NCI-H82 treated with DMSO at 0.1 percent for 48 hours (cell line): ENCODE results near the gene PDE4D.

Source experiments
- DNase-seq: peaks from one replicate; lab custom pipeline; 2025; ENCODE audit not compliant: unreplicated experiment; lab: John Stamatoyannopoulos, UW

PDE4D gene

DNA sequence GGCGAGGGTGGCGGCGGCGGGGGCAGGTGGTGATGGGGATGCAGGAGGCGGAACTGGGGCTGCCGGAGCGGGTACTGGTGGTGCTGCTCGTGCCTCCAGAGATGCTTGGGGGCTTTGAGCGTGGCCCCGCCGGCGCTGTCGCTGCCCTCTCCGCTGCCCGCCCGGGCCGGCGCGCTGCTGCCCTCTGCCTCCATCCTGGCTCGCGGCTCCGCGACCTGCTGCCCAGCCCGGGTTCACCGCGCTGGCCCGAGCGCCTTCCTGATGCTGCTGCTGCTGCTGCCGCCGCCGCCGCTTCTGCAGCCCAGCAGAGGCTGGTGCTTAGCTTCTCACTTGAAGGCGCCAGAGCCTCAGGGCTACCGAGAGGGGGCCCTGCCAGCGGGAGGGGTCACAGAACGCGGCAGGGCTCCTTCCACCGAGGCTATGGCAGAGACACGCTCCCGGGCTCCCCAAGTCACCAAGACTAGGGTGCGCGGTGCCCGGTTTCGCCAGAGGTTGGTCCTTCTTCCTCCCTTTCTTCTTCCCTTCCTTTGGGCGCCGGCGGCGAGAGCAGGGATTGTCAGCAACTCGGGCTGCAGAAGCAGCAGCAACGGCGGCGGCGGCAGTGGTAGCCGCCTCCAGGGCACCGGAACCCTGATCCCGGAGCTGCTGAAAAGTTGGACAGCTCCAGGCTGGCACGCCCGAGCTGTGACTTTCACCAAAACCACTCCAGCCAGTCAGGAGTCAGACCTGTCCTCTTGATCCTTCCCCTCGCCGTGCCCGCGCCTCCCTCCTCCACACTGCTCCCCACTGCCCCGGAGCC lies at the start of gene PDE4D:
Gene PDE4D, minus strand, starts transcription at position 298 of the 799 bp plus-strand sequence.
- DNase-seq: no peak

DNA sequence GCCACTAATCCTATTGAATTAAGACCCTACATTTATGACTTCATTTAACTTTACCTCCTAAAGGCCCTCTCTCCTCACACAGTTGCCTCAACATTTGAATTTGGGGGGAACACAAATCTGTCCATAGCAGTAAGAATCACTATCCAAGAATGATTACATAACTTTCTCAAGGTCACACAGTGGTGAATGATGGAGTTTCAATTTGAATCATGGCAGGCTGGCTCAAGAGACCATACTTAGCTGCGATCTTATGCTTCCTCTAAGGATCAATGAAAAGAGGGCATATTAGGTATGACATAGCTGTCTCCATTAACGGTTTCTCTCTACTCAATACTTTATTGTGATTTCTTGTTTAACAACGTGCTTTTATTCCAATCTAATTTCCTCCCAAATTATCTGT lies 44.1 kb upstream of the PDE4D start:
- DNase-seq: no peak

DNA sequence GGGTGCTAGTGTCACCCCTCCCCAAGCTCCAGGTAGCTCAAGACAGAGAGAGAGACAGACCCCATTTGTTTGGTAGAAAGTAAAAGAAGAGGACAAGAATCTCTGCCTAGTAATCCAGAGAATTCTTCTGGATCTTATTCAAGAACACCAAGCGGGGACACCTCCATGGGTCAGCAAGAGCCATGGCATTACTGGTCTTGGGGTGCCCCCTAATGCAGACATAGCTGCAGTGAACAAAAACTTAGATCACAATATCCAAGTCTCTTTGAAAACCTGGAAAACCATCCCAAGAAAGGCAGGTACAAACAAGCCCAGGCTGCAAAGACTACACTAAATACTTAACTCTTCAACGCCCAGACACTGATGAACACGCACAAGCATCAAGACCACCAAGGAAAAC lies 29.9 kb upstream of the PDE4D start:
- no peak for DNase-seq

DNA sequence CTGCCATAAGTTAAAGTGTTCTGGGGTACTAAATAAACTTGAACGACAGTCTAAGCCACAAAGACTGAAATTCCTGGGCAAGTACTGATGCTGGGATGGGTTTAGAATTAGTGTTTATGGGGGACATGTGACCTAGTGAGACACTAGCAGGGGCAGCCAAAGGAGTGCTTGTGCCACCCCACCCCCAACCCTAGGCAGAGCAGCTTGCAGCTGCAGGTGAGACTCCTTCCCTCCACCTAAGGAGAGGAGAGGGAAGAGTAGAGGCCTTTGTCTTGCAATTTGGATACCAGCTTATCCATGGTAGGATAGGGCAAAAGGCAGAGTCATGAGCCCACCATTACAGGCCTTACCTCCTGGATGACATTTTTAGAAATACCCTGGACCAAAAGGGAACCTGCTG lies 28.7 kb upstream of the PDE4D start:
- no peak for DNase-seq

GRCh38 chr5:59921816-59922215 lies 28.3 kb upstream of the PDE4D start:
- DNase-seq: no peak

- peak; percentile 81 for DNase-seq
These were observed 26.0 kb upstream of the PDE4D start for GRCh38 chr5:59919484-59919883.

DNA sequence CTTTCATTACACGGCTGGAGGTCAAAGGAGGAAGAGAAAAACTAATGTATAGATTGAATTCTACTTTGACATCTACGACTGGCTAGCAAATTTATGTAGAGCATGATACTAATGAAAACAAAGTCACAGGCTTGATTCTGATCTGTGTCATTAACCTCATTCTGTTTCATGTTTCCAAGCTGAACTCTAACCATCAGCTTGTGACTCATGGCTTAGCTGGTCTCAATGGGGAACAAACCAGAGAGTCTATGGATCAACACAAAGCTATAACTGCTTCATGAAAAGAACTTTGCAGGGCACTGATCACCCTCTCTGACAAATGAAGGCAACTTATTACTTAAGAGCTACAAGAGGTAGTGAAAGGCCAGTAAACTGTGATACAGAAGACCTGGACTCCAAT lies 23.6 kb upstream of the PDE4D start:
- no peak for DNase-seq

DNA sequence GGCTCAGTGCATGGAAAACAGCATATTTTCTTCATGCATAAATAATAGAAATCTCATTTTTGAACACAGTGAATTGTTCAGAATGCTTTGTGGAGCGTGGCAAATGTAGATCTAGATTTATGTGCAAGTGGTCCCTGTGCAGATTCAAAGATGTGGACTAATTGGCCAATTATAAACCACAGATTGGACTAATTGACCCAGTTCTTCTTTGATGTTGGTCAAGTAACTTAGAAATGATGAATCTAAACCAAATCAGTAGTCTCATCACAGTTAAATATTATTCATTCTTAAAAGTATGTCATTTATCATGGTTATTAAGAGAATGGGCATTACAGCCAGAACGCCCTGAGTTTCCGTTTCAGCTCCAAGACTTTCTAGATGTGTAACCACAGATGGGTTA lies 11.7 kb upstream of the PDE4D start:
- DNase-seq: no peak

- no peak for DNase-seq
These were observed 3.5 kb upstream of the PDE4D start for GRCh38 chr5:59897075-59897474.

DNA sequence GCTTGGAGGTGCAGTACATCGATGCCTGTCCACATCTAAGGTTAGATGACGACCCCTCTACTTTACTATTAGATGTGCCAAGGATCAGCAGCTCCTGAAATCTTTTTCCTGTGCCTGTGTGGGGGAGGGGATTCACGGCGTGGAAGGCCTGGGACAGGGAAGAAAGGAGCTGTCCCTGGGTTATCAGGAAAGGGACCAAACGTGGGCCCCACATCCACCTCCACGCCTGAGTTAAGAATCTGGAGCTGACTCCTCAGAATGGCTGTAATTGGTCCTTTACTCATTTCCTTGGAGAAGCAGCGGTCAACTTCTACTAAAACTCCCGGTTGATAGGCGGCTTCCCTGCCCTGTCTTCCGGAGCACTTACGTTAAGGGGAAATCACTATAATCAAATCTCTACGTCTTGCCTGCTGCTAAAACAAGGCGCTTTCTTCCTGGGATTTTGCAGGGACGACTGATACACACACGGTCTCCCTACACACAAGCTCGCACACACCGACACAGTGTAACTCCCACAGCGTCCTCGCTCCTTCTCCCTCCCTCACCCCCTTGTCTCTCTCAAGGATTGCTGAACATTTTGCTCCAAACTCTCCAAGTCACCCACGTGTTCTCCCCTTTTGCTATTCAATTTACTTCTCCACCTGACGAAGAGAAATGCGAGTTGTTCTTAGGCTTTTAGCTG lies 1.4 kb downstream of the PDE4D start:
- DNase-seq: no peak

GRCh38 chr5:59887274-59887673 lies 6.3 kb downstream of the PDE4D start:
- DNase-seq: no peak

GRCh38 chr5:59874675-59875074 lies 18.9 kb downstream of the PDE4D start:
- no peak for DNase-seq

- DNase-seq: no peak
These were observed 20.4 kb downstream of the PDE4D start for GRCh38 chr5:59873113-59873512.

DNA sequence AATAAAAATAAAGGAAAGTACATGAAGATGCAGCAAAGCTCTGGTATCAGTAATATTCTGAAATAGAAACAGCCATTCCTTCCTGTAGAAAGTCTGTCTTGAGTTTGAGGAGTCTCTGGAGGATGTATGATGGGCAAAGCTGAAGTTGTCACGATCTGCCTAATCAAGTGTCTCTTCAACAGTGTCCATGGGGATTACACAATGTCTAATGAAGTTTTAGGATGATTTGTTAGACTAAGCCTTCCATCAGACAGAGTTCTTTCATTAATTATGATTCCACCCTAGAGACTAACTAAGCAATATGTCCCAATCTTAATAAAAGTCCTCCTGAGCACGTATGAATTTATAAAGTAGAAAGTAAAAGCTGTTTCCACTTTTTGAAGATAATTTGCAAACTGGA lies 26.9 kb downstream of the PDE4D start:
- DNase-seq: no peak

DNA sequence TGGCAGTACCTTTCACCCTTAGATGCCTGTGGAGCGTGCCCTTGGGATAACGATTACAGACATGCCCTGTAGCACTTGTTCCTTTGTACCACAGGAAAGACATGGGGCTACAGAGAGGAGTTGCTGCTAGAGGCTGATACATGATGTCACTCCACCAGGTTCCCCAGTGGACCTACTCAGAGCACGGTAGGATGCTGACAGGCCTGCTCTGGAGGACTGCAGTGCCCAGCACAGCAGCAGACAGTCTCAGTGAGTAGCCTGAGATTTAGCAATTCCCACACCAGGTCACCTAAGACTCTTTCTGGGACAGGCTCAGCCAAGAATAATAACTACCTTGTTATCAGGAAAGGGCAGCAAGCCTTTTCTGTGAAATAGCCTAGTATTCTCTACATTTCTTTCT lies 28.8 kb downstream of the PDE4D start:
- no peak for DNase-seq

- DNase-seq: no peak
These were observed 29.7 kb downstream of the PDE4D start for GRCh38 chr5:59863777-59864176.

DNA sequence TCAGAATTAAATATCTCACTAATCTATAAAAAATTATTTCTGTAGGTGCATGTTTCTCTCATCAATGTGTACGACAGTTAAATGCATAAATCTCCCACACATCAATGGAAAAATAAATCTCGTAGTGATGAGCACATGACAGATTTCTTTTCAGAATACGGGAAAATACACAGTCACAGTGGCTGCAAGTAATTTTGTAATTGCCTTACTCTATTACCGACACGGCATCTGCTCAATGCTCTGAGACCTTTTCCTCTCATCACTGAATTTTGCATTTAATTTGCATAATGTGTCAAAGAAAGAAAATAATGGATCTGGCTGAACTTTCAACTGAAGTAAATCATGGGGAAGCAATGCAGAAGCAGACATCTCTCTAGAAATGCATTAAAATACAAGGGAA lies 37.2 kb downstream of the PDE4D start:
- DNase-seq: no peak

- DNase-seq: no peak
These were observed 42.8 kb downstream of the PDE4D start for GRCh38 chr5:59850766-59851165.

- no peak for DNase-seq
These were observed 45.9 kb downstream of the PDE4D start for GRCh38 chr5:59847586-59847985.

- DNase-seq: no peak
These were observed 47.8 kb downstream of the PDE4D start for GRCh38 chr5:59845730-59846129.

DNA sequence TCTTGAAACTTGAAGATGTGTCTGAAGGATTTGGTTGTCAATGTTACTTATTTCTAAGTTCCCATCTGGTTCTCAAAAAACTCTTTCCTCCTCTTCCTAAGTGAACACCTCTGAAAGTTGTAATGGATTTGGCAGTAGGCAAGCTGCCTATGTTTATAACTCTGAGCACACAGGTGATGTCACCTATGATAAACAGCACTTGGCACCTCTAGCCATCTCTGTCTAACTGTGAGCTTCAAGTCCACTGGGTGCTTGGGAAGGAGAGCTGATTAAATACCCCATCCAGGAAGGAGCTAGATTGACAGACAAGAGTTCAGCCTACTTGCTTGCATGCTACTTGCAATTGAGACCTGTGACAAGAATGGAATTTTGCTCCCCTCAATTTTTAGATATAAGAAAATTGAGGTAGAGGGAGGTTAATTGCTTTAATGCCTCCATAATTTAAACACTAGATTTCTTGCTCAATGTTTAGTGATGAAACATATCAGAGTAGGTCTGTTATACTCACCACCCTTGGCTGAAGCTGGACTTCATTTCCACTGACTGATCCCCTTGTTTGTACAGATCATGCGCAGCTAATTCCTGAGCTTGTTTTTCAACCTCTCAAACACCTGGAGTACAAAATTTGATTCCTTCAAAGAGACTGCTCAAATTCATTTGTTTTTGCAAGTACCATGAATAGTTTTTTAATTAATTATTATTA lies 49.9 kb downstream of the PDE4D start:
- DNase-seq: no peak

DNA sequence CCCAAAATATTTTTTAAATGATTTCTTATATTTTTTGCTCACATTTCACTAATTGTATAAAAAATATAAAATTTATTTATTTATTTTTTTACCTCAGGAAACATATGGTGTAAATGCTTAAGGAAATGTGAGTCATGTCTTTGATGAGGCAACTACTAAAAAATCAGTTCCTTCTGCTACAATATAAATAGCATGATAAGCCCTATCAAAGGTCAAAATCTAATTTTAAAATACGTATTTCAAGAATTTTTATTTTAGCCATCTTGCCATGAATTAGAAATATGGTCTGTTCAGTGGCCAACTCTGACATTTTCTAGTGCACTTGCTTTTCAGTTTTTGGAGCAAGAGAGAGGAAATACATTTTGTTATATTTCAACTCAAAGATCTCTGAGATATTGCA lies 50.5 kb downstream of the PDE4D start:
- no peak for DNase-seq
